CD4-positive, alpha-beta T cell treated with Interleukin-17A for 1 hour (primary cell): Measurements from ENCODE around the gene VWCE.
"Not testable (repeated sequence)": the region's sequence is repeated elsewhere in the genome, so short reads cannot be mapped to it uniquely, and the experiment has no call there.

Experiments
- DNase-seq: peaks from one replicate; pipeline ENCODE4 v3.0.0-alpha.2; 2020

The VWCE gene

GRCh38 chr11:61250796-61251765 lies 44.0 kb downstream of the VWCE start:
- DNase-seq: not testable (repeated sequence)

GRCh38 chr11:61249201-61249600 lies 45.9 kb downstream of the VWCE start:
- DNase-seq: not testable (repeated sequence)

GRCh38 chr11:61248071-61248470 lies 47.0 kb downstream of the VWCE start:
- DNase-seq: not testable (repeated sequence)

- DNase-seq: not testable (repeated sequence)
These were observed 49.7 kb downstream of the VWCE start for GRCh38 chr11:61245284-61245964.

GRCh38 chr11:61241526-61241925 lies 53.6 kb downstream of the VWCE start:
- DNase-seq: not testable (repeated sequence)

GRCh38 chr11:61240875-61241274 lies 54.2 kb downstream of the VWCE start, which contains the start of gene PGA5:
TSS of gene PGA5 (plus strand) at chr11:61241175. CDS start at chr11:61241227, 52 bp downstream.
- not testable (repeated sequence) for DNase-seq

- DNase-seq: not testable (repeated sequence)
These were observed 54.8 kb downstream of the VWCE start for GRCh38 chr11:61240288-61240687.

- DNase-seq: not testable (repeated sequence)
These were observed 58.0 kb downstream of the VWCE start for GRCh38 chr11:61237130-61237529.

GRCh38 chr11:61232548-61233145 lies 62.5 kb downstream of the VWCE start:
- not testable (repeated sequence) for DNase-seq

GRCh38 chr11:61231585-61231984 lies 63.5 kb downstream of the VWCE start:
- not testable (repeated sequence) for DNase-seq

GRCh38 chr11:61231033-61231432 lies 64.1 kb downstream of the VWCE start:
- DNase-seq: not testable (repeated sequence)

GRCh38 chr11:61229458-61229857 lies 65.7 kb downstream of the VWCE start:
- DNase-seq: not testable (repeated sequence)

GRCh38 chr11:61226457-61227137 lies 68.5 kb downstream of the VWCE start:
- DNase-seq: not testable (repeated sequence)

GRCh38 chr11:61222692-61223091 lies 72.4 kb downstream of the VWCE start:
- not testable (repeated sequence) for DNase-seq

- DNase-seq: not testable (repeated sequence)
These were observed 73.1 kb downstream of the VWCE start, which contains the start of gene PGA4 for GRCh38 chr11:61222047-61222446. TSS of gene PGA4 (plus strand) at chr11:61222347. CDS start at chr11:61222401, 54 bp downstream.

- DNase-seq: not testable (repeated sequence)
These were observed 76.1 kb downstream of the VWCE start for GRCh38 chr11:61219016-61219415.

- not testable (repeated sequence) for DNase-seq
These were observed 76.8 kb downstream of the VWCE start for GRCh38 chr11:61218306-61218705.

GRCh38 chr11:61213711-61214324 lies 81.3 kb downstream of the VWCE start:
- DNase-seq: not testable (repeated sequence)

- DNase-seq: not testable (repeated sequence)
These were observed 82.9 kb downstream of the VWCE start for GRCh38 chr11:61212202-61212601.

GRCh38 chr11:61211327-61211952 lies 83.7 kb downstream of the VWCE start:
- not testable (repeated sequence) for DNase-seq

- DNase-seq: not testable (repeated sequence)
These were observed 84.5 kb downstream of the VWCE start for GRCh38 chr11:61210629-61211028.
